Uterus (tissue), 2 donors: ENCODE measurements around the gene LRRC53.

Source experiments
- POLR2A ChIP-seq, 2 donors: fragments of 450-650 bp; IDR thresholded peaks; one replicate each; pipeline ENCODE4 v1.6.1; 2016; ENCODE audit warnings: antibody characterized with exemption in 2 of 2, mild to moderate bottlenecking in 1 of 2, moderate library complexity in 1 of 2
- TF ChIP-seq, protein P1 (sequence below), 4 experiments: fragments of 200-600 bp in 2 of 4; fragments of 450-650 bp in 2 of 4; sonication (generic) in 2 of 4; IDR thresholded peaks; one replicate each; pipeline ENCODE4 v1.5.1; 2016 to 2019; ENCODE audit warnings: antibody characterized with exemption in 4 of 4, mild to moderate bottlenecking in 2 of 4, moderate library complexity in 1 of 4

DNA sequence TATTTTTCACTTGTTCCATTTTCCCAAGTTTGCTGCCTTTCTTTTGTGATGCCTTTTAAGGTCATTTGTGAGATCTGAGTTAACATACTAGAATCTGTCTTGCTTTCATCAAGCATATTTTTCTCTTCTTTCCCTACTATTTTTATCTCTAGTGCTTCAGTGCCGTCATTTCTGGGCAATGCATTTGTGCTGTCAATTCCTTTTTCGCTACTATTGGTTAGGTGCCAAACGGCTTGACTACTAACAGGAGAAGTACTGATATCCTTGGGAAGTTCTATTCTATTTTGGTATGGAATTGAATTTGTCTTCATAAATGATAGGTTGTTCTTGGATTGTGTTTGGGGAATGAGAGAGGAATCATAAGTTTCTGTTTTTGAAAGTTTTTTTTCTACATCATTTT lies 42.2 kb downstream of the LRRC53 start:
- TF ChIP-seq, protein P1, sequence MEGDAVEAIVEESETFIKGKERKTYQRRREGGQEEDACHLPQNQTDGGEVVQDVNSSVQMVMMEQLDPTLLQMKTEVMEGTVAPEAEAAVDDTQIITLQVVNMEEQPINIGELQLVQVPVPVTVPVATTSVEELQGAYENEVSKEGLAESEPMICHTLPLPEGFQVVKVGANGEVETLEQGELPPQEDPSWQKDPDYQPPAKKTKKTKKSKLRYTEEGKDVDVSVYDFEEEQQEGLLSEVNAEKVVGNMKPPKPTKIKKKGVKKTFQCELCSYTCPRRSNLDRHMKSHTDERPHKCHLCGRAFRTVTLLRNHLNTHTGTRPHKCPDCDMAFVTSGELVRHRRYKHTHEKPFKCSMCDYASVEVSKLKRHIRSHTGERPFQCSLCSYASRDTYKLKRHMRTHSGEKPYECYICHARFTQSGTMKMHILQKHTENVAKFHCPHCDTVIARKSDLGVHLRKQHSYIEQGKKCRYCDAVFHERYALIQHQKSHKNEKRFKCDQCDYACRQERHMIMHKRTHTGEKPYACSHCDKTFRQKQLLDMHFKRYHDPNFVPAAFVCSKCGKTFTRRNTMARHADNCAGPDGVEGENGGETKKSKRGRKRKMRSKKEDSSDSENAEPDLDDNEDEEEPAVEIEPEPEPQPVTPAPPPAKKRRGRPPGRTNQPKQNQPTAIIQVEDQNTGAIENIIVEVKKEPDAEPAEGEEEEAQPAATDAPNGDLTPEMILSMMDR (IDR thresholded peaks at IDR 0.05): no peak
- no peak for TF ChIP-seq POLR2A (IDR thresholded peaks at IDR 0.05)
